ENCODE data around the gene SLC19A1.

SLC19A1 gene

GRCh38 chr21:45539796-45540600, 2.2 kb downstream of the SLC19A1 start:
- TF ChIP-seq CTCF (IDR thresholded peaks at IDR 0.05; ENCODE audit: insufficient read depth, low read length, missing control alignments), result no peak
- CTCF ChIA-PET, result no interaction called here
- POLR2A ChIA-PET, result no interaction called here
- no peak for DNase-seq (ENCODE audit: low read depth, low spot score)
- H3K4me3 ChIP-seq (ENCODE audit: low read depth, low read length), result no peak overlapping the region

GRCh38 chr21:45539046-45539795, 3.0 kb downstream of the SLC19A1 start:
- TF ChIP-seq CTCF (IDR thresholded peaks at IDR 0.05; ENCODE audit: insufficient read depth, low read length, missing control alignments), result no peak
- CTCF ChIA-PET, result no interaction called here
- H3K4me3 ChIP-seq (ENCODE audit: low read depth, low read length), result no peak overlapping the region
- no peak for DNase-seq (ENCODE audit: low read depth, low spot score)
- POLR2A ChIA-PET, result no interaction called here

GRCh38 chr21:45538381-45539045, 3.7 kb downstream of the SLC19A1 start:
- POLR2A ChIA-PET, result no interaction called here
- no peak for TF ChIP-seq CTCF (IDR thresholded peaks at IDR 0.05; ENCODE audit: insufficient read depth, low read length, missing control alignments)
- DNase-seq (ENCODE audit: low read depth, low spot score), result no peak
- CTCF ChIA-PET, result interaction anchor here (0.6 to 1.4 kb wide), 2 partner anchors 267 to 282 kb away, joined by 3 to 4 read pairs; no protein-coding TSS in a partner anchor
- no peak overlapping the region for H3K4me3 ChIP-seq (ENCODE audit: low read depth, low read length)

DNA sequence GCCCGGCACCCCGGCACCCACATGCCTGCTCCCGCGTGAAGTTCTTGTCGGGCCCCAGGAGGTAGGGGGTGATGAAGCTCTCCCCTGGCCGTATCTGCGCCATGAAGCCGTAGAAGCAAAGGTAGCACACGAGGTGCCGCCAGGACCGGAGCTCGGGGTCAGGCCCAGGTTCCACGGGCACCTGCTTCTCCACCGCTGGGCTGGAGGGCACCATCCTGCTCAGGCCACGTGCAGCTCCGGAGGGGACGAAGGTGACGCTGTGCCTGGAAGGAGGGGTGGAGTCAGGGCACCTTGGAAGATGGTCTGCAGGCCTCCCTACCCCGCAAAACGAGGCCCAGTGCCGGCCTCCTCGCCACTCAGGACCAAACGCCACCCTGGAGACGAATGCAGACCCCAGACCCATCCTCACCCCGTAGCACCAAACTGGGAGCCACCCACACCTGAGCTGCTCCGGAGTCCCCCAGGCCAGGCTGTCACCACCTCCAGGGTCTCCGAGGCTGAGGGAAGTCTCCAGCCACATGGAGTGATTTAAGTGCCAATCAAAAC, 4.4 kb downstream of the SLC19A1 start:
- no peak for TF ChIP-seq CTCF (IDR thresholded peaks at IDR 0.05; ENCODE audit: insufficient read depth, low read length, missing control alignments)

DNA sequence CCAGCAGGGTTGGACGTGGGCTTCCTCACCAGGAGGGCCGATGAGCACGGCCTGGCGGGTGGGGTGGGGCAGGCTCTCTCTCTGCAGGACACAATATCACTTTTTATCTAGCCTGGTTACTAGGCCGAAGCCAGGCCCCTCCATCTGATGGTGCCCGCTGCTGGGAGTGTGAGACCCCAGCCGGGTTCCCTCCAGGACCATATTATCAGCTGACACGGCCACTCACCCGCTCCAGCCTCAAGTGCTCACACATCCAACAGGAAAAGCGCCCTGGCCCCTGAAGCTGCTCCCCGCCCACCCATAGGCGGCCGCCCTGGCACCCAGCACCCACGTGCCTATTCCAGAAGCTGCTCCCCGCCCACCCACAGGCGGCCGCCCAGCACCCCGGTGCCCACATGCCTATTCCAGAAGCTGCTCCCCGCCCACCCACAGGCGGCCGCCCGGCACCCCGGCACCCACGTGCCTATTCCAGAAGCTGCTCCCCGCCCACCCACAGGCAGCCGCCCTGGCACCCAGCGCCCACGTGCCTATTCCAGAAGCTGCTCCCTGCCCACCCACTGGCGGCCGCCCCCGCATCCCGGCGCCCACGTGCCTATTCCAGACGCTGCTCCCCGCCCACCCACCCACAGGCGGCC, 5.0 kb downstream of the SLC19A1 start:
- ChIA-PET CTCF (interaction anchor here (1.4 kb wide), 1 partner anchor 283 kb away, joined by 4 read pairs; no protein-coding TSS in a partner anchor), POLR2A (no interaction called here)
- no peak overlapping the region for H3K4me3 ChIP-seq (ENCODE audit: low read depth, low read length)
- TF ChIP-seq CTCF (IDR thresholded peaks at IDR 0.05; ENCODE audit: insufficient read depth, low read length, missing control alignments), result no peak
- no peak for DNase-seq (ENCODE audit: low read depth, low spot score)

More for the DNA sequence above, 4.4 kb downstream of the SLC19A1 start:
- DNase-seq (ENCODE audit: low read depth, low spot score), result no peak
- CTCF ChIA-PET, result interaction anchor here (0.6 to 1.4 kb wide), 2 partner anchors 266 to 283 kb away, joined by 3 to 4 read pairs; no protein-coding TSS in a partner anchor
- no peak overlapping the region for H3K4me3 ChIP-seq (ENCODE audit: low read depth, low read length)
- POLR2A ChIA-PET, result no interaction called here

All from AG04449 (cell line).